SJCRH30 (cell line): ENCODE results near the gene EDN1. TPM values are rescaled to one million over a fixed set of nuclear protein-coding genes. Genes with fewer than 3 reads are reported as not detected.

Experiments used
- DNase-seq, 2 experiments: peaks; one replicate each; pipeline ENCODE4 v3.0.0-alpha.2; 2015 to 2020
- H3K27ac ChIP-seq: fragments of 250-450 bp; sonication (Bioruptor Pico); 2 replicates; pipeline ENCODE4 v1.5.1; 2020; ENCODE audit warnings: mild to moderate bottlenecking, moderate library complexity
- H3K27me3 ChIP-seq: fragments of 250-450 bp; sonication (Bioruptor Pico); 2 replicates; pipeline ENCODE4 v1.5.1; 2020; ENCODE audit warnings: mild to moderate bottlenecking, moderate library complexity
- H3K36me3 ChIP-seq: fragments of 250-450 bp; sonication (Bioruptor Pico); 2 replicates; pipeline ENCODE4 v1.5.1; 2020; ENCODE audit warnings: mild to moderate bottlenecking, moderate library complexity
- H3K4me1 ChIP-seq: fragments of 250-450 bp; sonication (Bioruptor Pico); 2 replicates; pipeline ENCODE4 v1.5.1; 2020; ENCODE audit warnings: mild to moderate bottlenecking, moderate library complexity
- H3K4me3 ChIP-seq: fragments of 250-450 bp; sonication (Bioruptor Pico); 2 replicates; pipeline ENCODE4 v1.5.1; 2020; ENCODE audit warnings: mild to moderate bottlenecking, moderate library complexity
- H3K9me3 ChIP-seq: fragments of 250-450 bp; sonication (Bioruptor Pico); replicated peaks from 2 replicates; pipeline ENCODE4 v1.5.1; 2020; ENCODE audit warnings: mild to moderate bottlenecking, moderate library complexity
- total RNA-seq: library from RNA; depleted of rRNA; stranded (reverse); fragments of >200 nt; shearing (Covaris generic); gene quantifications from 2 replicates; pipeline ENCODE4 v1.2.3, GENCODE V29; 2014; rRNA removed

Gene EDN1
- total RNA-seq, result 0.08 and 0.10 TPM in 2 replicates

DNA sequence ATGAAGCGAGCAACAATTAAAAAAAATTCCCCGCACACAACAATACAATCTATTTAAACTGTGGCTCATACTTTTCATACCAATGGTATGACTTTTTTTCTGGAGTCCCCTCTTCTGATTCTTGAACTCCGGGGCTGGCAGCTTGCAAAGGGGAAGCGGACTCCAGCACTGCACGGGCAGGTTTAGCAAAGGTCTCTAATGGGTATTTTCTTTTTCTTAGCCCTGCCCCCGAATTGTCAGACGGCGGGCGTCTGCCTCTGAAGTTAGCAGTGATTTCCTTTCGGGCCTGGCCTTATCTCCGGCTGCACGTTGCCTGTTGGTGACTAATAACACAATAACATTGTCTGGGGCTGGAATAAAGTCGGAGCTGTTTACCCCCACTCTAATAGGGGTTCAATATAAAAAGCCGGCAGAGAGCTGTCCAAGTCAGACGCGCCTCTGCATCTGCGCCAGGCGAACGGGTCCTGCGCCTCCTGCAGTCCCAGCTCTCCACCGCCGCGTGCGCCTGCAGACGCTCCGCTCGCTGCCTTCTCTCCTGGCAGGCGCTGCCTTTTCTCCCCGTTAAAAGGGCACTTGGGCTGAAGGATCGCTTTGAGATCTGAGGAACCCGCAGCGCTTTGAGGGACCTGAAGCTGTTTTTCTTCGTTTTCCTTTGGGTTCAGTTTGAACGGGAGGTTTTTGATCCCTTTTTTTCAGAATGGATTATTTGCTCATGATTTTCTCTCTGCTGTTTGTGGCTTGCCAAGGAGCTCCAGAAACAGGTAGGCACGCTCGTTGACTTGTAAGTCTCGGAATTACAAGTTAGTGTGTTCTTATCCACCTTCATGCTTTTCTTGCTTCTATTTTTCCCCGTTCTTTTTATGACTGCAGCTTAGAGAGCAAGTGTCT is at the start of gene EDN1:
EDN1 (plus strand) TSS at position 429 of the 888 bp plus-strand sequence; CDS start at position 698, 269 bp downstream.
- DNase-seq, result peak; percentile 43 to 52
- no peaks in the 10 kb centered on the region for H3K4me1 ChIP-seq
- no peaks in the 10 kb centered on the region for H3K27me3 ChIP-seq
- H3K4me3 ChIP-seq, result peak within 1 kb of the TSS; percentile 46
- H3K36me3 ChIP-seq, result no peaks in the 10 kb centered on the region
- H3K27ac ChIP-seq, result no peak within 1 kb of the TSS
- H3K9me3 ChIP-seq, result no peaks in the 10 kb centered on the region

DNA sequence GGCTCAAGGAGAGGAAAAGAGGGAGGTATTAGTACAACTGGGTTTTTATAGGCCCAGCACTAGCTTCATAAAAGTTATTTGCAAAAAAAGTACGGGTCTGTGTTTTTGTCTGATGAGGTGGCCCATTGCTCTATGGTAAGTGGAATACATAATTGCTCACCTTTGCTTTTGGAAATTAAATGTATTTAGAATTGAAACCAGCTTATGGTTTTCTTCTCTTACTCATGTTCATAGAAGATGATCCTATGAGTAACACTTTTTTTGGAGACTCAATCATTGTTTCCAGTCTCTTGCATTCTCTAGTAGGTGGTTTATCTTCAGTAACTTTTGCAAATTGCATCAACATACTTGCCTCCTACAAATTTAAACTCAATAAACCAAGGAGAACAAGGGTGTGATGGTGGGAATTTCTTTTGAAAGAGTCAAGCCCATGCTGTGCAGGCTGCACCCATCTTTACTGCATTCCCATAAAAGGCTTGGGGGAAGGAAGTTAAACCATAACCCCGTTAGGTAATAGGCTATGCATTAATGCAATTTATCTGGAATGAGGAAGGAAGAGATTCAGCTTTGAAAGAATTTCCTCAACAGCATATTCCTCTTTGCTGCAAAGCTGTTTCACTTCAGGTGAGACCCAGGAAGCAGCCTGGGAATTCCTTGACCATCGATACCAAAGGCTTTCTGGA is 48.5 kb upstream of the EDN1 start:
- H3K27ac ChIP-seq, result no peak overlapping the region
- DNase-seq, result no peak
- H3K36me3 ChIP-seq, result no peaks in the 10 kb centered on the region
- H3K27me3 ChIP-seq, result no peaks in the 10 kb centered on the region
- H3K4me3 ChIP-seq, result no peak overlapping the region
- no peaks in the 10 kb centered on the region for H3K4me1 ChIP-seq
- H3K9me3 ChIP-seq, result no peaks in the 10 kb centered on the region

DNA sequence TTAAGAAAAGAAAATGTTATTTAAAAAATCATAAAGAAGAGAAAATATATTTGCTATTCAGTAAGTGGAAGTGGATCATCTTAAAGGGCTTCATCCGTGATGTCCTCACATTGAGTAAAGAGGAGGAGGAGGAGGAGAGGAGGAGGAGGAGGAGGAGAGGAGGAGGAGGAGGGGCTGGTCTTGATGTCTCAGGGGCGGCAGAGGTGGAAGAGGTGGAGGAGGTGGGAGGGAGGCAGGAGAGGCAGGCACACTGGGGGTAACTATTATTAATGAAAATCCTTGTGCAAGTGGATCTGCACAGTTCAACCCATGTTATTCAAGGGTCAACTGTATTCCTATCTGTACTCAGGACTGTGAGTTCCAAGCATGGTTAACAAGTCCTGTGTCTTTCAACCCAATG is 47.0 kb upstream of the EDN1 start:
- Histone ChIP-seq H3K9me3 (no peaks in the 10 kb centered on the region), H3K4me3 (no peak overlapping the region), H3K27me3 (no peaks in the 10 kb centered on the region), H3K36me3 (no peaks in the 10 kb centered on the region), H3K27ac (no peak overlapping the region), H3K4me1 (no peaks in the 10 kb centered on the region)
- DNase-seq, result no peak

- H3K36me3 ChIP-seq, result no peaks in the 10 kb centered on the region
- H3K9me3 ChIP-seq, result no peaks in the 10 kb centered on the region
- DNase-seq, result no peak
- no peaks in the 10 kb centered on the region for H3K4me1 ChIP-seq
- H3K27ac ChIP-seq, result no peak overlapping the region
- no peaks in the 10 kb centered on the region for H3K27me3 ChIP-seq
- H3K4me3 ChIP-seq, result no peak overlapping the region
These were observed 44.8 kb upstream of the EDN1 start for GRCh38 chr6:12245360-12245759.

GRCh38 chr6:12245763-12246718 is 44.1 kb upstream of the EDN1 start:
- Histone ChIP-seq H3K4me1 (no peaks in the 10 kb centered on the region), H3K9me3 (no peaks in the 10 kb centered on the region), H3K27me3 (no peaks in the 10 kb centered on the region), H3K36me3 (no peaks in the 10 kb centered on the region), H3K4me3 (no peak overlapping the region), H3K27ac (no peak overlapping the region)
- no peak for DNase-seq

- Histone ChIP-seq H3K27me3 (no peaks in the 10 kb centered on the region), H3K27ac (no peak overlapping the region), H3K4me3 (no peak overlapping the region), H3K9me3 (no peaks in the 10 kb centered on the region), H3K4me1 (no peaks in the 10 kb centered on the region), H3K36me3 (no peaks in the 10 kb centered on the region)
- no peak for DNase-seq
These were observed 43.3 kb upstream of the EDN1 start for GRCh38 chr6:12246900-12247299.

- Histone ChIP-seq H3K27me3 (no peaks in the 10 kb centered on the region), H3K4me3 (no peak overlapping the region), H3K4me1 (no peaks in the 10 kb centered on the region), H3K36me3 (no peaks in the 10 kb centered on the region), H3K9me3 (no peaks in the 10 kb centered on the region), H3K27ac (no peak overlapping the region)
- DNase-seq, result no peak
These were observed 40.4 kb upstream of the EDN1 start for GRCh38 chr6:12249541-12250382.

DNA sequence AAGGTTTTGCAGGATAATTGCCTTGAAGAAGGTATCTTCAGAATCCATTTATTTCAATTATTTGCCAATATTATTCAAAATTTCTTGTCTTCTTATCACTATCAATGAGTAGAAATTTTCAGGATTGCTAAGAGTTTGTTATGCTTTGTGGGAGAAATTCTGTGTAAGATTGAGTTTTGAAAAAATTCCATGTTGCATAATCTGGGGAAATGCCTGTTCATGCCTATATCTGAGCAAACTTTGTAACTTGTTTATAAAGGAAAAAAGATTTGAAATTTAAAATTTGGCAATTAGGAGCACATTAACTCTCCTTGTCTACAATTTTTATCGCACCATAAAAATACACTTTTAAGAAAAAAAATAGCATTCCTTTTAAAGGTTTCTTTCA is 39.8 kb upstream of the EDN1 start:
- no peak for DNase-seq
- H3K9me3 ChIP-seq, result no peaks in the 10 kb centered on the region
- no peak overlapping the region for H3K27ac ChIP-seq
- H3K36me3 ChIP-seq, result no peaks in the 10 kb centered on the region
- H3K4me1 ChIP-seq, result no peaks in the 10 kb centered on the region
- H3K4me3 ChIP-seq, result no peak overlapping the region
- no peaks in the 10 kb centered on the region for H3K27me3 ChIP-seq

DNA sequence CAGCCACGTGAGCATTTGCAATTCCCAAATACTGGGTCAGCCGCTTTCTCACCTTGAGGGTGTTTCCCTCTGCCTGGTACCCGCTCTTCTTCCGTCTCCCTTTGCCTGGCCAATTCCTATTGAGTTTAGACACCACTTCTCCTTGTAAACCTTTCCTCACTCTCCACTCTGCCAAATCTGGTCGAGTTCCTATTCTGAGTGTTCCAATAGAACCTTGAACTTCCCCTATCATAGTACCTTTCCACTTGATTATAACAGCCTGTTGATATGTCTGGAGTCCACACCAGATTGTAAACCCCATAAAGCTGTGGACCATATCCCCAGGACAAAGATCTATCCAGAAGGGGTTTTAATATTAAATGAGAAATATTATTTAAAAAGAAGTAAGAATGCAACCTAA is 36.0 kb upstream of the EDN1 start:
- Histone ChIP-seq H3K27ac (no peak overlapping the region), H3K4me1 (no peaks in the 10 kb centered on the region), H3K9me3 (no peaks in the 10 kb centered on the region), H3K27me3 (no peaks in the 10 kb centered on the region), H3K4me3 (no peak overlapping the region), H3K36me3 (no peaks in the 10 kb centered on the region)
- no peak for DNase-seq

DNA sequence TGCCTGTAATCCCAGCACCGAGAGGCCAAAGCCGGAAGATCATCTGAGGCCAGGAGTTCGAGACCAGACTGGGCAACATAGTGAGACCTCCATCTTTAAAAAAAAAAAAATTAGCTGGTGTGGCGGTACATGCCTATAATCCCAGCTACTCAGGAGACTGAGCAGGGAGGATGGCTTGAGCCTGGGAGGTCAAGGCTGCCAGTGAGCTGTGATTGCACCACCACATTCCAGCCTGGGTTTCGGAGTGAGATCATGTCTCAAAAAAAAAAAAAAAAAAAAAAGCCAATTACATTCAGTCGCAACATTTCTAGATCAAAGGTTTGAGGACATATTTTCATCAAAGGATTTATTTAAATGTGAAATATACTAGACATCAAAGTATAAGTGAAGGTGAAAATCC is 32.0 kb upstream of the EDN1 start:
- Histone ChIP-seq H3K9me3 (no peaks in the 10 kb centered on the region), H3K27me3 (no peaks in the 10 kb centered on the region), H3K4me3 (no peak overlapping the region), H3K27ac (no peak overlapping the region), H3K36me3 (no peaks in the 10 kb centered on the region), H3K4me1 (no peaks in the 10 kb centered on the region)
- DNase-seq, result no peak

DNA sequence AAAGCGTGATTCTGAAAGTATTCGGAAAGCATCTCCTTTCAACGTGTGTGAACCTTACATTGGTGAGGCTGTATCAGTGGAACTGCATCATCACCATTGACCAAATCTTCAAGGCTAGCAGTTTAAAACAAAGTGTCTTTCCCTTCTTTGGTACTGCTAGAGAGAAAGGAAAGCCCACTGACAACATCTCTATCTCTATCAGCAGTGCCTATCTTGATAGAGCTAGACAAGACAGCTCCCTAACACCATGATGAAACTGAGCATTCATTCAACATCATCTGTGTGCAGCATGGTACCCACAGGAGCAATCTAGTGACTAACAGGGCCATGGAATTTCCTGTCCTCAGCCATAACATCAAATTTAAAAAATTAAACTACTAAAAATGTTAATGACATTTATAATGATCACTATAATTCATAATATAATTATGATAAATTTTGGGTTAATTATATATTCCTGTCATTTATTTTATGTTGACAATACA is 31.5 kb upstream of the EDN1 start:
- H3K27ac ChIP-seq, result no peak overlapping the region
- H3K36me3 ChIP-seq, result no peaks in the 10 kb centered on the region
- no peaks in the 10 kb centered on the region for H3K4me1 ChIP-seq
- no peak for DNase-seq
- no peaks in the 10 kb centered on the region for H3K27me3 ChIP-seq
- no peaks in the 10 kb centered on the region for H3K9me3 ChIP-seq
- no peak overlapping the region for H3K4me3 ChIP-seq

DNA sequence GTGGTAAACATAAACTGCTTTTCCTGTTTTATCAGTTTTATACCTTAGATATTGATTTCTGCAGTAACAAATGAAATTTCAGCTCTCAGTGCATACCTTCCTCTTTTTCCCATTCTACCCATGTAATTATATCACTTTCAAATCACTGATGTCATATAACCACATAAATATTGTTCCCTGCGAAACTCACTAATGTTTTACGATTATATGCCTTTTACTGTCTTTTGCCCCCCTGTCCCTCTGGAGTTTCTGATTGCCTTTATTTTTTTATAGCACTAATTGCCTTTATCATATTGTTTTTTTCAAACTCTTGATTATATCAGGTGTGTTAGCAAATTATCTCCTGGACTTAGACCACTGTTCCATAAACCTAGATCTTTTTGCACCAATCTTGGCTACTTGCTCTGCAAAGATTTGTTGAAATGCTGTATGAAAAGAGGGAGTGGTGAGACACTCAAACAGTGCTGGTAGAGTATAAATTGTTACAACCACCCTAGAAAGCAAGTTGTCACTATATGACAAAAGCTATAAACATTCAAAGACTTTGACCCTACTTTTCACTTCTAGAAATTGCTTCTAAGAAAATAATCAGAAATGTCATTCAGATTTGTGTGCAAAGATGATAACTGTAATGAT is 29.6 kb upstream of the EDN1 start:
- DNase-seq, result no peak
- Histone ChIP-seq H3K4me3 (no peak overlapping the region), H3K4me1 (no peaks in the 10 kb centered on the region), H3K27ac (no peak overlapping the region), H3K27me3 (no peaks in the 10 kb centered on the region), H3K36me3 (no peaks in the 10 kb centered on the region), H3K9me3 (no peaks in the 10 kb centered on the region)

DNA sequence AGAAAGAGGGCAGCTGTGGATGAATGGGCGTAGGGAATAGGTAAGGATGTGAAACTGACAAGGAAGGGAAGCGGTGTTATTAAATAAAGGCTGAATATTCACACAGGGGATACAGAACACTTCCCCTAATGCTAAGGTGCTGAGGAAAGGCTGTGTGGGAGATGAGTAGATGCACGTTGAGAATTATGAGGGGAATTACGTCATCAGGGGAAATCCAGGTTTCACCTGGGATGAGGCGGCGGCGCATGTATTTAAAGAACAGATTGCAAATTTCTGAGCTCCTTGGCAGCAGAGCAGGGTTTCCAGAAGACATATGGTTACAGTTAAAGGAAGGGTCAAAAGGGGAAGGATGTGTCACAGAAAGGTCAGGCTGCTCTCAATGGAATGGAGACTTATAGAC is 28.7 kb upstream of the EDN1 start:
- Histone ChIP-seq H3K27ac (no peak overlapping the region), H3K27me3 (no peaks in the 10 kb centered on the region), H3K4me3 (no peak overlapping the region), H3K9me3 (no peaks in the 10 kb centered on the region), H3K4me1 (no peaks in the 10 kb centered on the region), H3K36me3 (no peaks in the 10 kb centered on the region)
- no peak for DNase-seq
